CD8-positive, alpha-beta memory T cell (primary cell): Measurements from ENCODE around the gene NDUFA13. TPM values are rescaled to one million over a fixed set of nuclear protein-coding genes. Genes with fewer than 3 reads are reported as not detected.

Source experiments
- CTCF ChIA-PET: fragments of 350-600 bp; sonication (Branson Sonifier 250); formaldehyde crosslinking; loops from one replicate; lab custom pipeline; 2021; ENCODE audit warnings: antibody characterized with exemption; lab: Charles Lee
- POLR2A ChIA-PET: fragments of 350-600 bp; sonication (Branson Sonifier 250); formaldehyde crosslinking; loops from one replicate; lab custom pipeline; 2021; ENCODE audit warnings: antibody characterized with exemption; lab: Charles Lee
- DNase-seq, 5 donors: peaks; one replicate each; pipeline versions ENCODE4 v3.0.0 to v3.0.0-alpha.2; 2020 to 2022; ENCODE audit warnings: mixed read lengths in 1 of 5
- H3K27ac ChIP-seq: one replicate; pipeline ENCODE4 v1.7.0; 2013; ENCODE audit warnings: low read depth, mild to moderate bottlenecking, low read length, moderate library complexity
- H3K27me3 ChIP-seq: 2 replicates; pipeline ENCODE4 v1.7.0; 2013; ENCODE audit warnings: low read length, mild to moderate bottlenecking; ENCODE audit not compliant: insufficient read depth, poor library complexity, severe bottlenecking
- H3K36me3 ChIP-seq: 2 replicates; pipeline ENCODE4 v1.7.0; 2013; ENCODE audit warnings: mild to moderate bottlenecking, low read length, moderate library complexity; ENCODE audit not compliant: insufficient read depth
- H3K4me1 ChIP-seq: 2 replicates; pipeline ENCODE4 v1.7.0; 2013; ENCODE audit warnings: mild to moderate bottlenecking, low read length, moderate library complexity; ENCODE audit not compliant: insufficient read depth
- H3K4me3 ChIP-seq: 2 replicates; pipeline ENCODE4 v1.7.0; 2013; ENCODE audit warnings: mild to moderate bottlenecking, low read length
- H3K9me3 ChIP-seq: 2 replicates; pipeline ENCODE4 v1.7.0; 2013; ENCODE audit warnings: mild to moderate bottlenecking, low read length
- H3K27ac Mint-ChIP-seq, 8 donors: one replicate each; pipeline ENCODE4 v1.8.0; 2020 to 2021; ENCODE audit warnings: mixed read lengths in 8 of 8, mild to moderate bottlenecking in 6 of 8, inconsistent platforms in 3 of 8, moderate library complexity in 3 of 8
- H3K27me3 Mint-ChIP-seq, 2 donors: one replicate each; pipeline ENCODE4 v1.8.0; 2020 to 2021; ENCODE audit warnings: mixed read lengths in 2 of 2, mild to moderate bottlenecking in 1 of 2, moderate library complexity in 1 of 2
- H3K36me3 Mint-ChIP-seq, 3 donors: one replicate each; pipeline ENCODE4 v1.8.0; 2020 to 2021; ENCODE audit warnings: mixed read lengths in 3 of 3, inconsistent platforms in 1 of 3, mild to moderate bottlenecking in 1 of 3
- H3K4me1 Mint-ChIP-seq, 3 donors: one replicate each; pipeline ENCODE4 v1.8.0; 2020 to 2021; ENCODE audit warnings: mixed read lengths in 3 of 3, inconsistent platforms in 1 of 3, mild to moderate bottlenecking in 1 of 3
- H3K4me3 Mint-ChIP-seq, 7 donors: one replicate each; pipeline ENCODE4 v1.8.0; 2020 to 2021; ENCODE audit warnings: mixed read lengths in 7 of 7, mild to moderate bottlenecking in 6 of 7, moderate library complexity in 4 of 7, inconsistent platforms in 2 of 7
- H3K9me3 Mint-ChIP-seq, 5 donors: one replicate each; pipeline ENCODE4 v1.8.0; 2020 to 2022; ENCODE audit warnings: mixed read lengths in 5 of 5, mild to moderate bottlenecking in 3 of 5, moderate library complexity in 2 of 5, inconsistent platforms in 1 of 5
- polyA plus RNA-seq: library from polyadenylated mRNA; unstranded; fragments of 300-500 nt; fragmentation: Illumina TruSeq; gene quantifications from one replicate; pipeline ENCODE4 v1.2.3, GENCODE V29; 2021
- total RNA-seq, 2 experiments: library from RNA; stranded (reverse); gene quantifications; one replicate each; pipeline ENCODE4 v1.2.3, GENCODE V29; 2021

Gene NDUFA13
- total and polyA plus RNA-seq, 3 experiments from 2014 or later = 334 to 341 (median 337) TPM

GRCh38 chr19:19490214-19490968 is 25.6 kb upstream of the NDUFA13 start:
- H3K9me3 Mint-ChIP-seq = no peaks in the 10 kb centered on the region
- peaks cover 36 to 57% (median 37%) of the 10 kb centered on the region in 3 donors for H3K4me1 Mint-ChIP-seq
- Histone ChIP-seq H3K27me3 (no peaks in the 10 kb centered on the region), H3K36me3 (peaks cover 36% of the 10 kb centered on the region), H3K9me3 (no peaks in the 10 kb centered on the region), H3K4me1 (peaks cover 53% of the 10 kb centered on the region), H3K4me3 (no peak overlapping the region), H3K27ac (peak overlapping the region; percentile 89)
- H3K36me3 Mint-ChIP-seq = peaks cover 0 to 52% (median 3%) of the 10 kb centered on the region in 3 donors
- H3K4me3 Mint-ChIP-seq = peak overlapping the region in 6 of 7 donors; percentile 2 to 80 (median 76)
- POLR2A ChIA-PET = interaction anchor here (0.6 to 3.9 kb wide), 9 partner anchors 25 to 126 kb away, joined by 3 to 26 read pairs (median 7); partner anchors contain the start of genes GATAD2A, NDUFA13 and TSSK6
- peaks cover 0 to 3% of the 10 kb centered on the region in 2 donors for H3K27me3 Mint-ChIP-seq
- peak overlapping the region; percentile 96 to 100 (median 99) for H3K27ac Mint-ChIP-seq
- peak; percentile 72 to 86 (median 74) for DNase-seq
- CTCF ChIA-PET = interaction anchor here (0.7 to 7.3 kb wide), 33 partner anchors 9 to 306 kb away, joined by 3 to 166 read pairs (median 4); partner anchors contain the start of genes GATAD2A, NDUFA13 and TSSK6

- Histone ChIP-seq H3K27ac (no peak overlapping the region), H3K4me1 (peaks cover 42% of the 10 kb centered on the region), H3K9me3 (no peaks in the 10 kb centered on the region), H3K4me3 (no peak overlapping the region), H3K36me3 (peaks cover 43% of the 10 kb centered on the region), H3K27me3 (no peaks in the 10 kb centered on the region)
- Mint-ChIP-seq H3K9me3 (no peaks in the 10 kb centered on the region), H3K4me3 (no peak overlapping the region), H3K36me3 (peaks cover 0 to 55% (median 3%) of the 10 kb centered on the region in 3 donors), H3K27ac (peak overlapping the region in 3 of 8 donors; percentile 3 to 100 (median 24)), H3K4me1 (peaks cover 35 to 46% (median 36%) of the 10 kb centered on the region in 3 donors), H3K27me3 (peaks cover 0 to 5% of the 10 kb centered on the region in 2 donors)
- ChIA-PET CTCF (interaction anchor here (0.6 to 7.3 kb wide), 23 partner anchors 13 to 307 kb away, joined by 3 to 166 read pairs (median 6); partner anchors contain the start of genes GATAD2A, NDUFA13 and TSSK6), POLR2A (interaction anchor here (1.3 to 3.9 kb wide), 3 partner anchors 86 to 118 kb away, joined by 5 to 19 read pairs (median 7); partner anchors contain the start of gene GATAD2A)
- no peak for DNase-seq
These were observed 24.6 kb upstream of the NDUFA13 start for GRCh38 chr19:19491321-19492025.

GRCh38 chr19:19492026-19492610 is 23.9 kb upstream of the NDUFA13 start:
- Histone ChIP-seq H3K4me1 (peaks cover 36% of the 10 kb centered on the region), H3K9me3 (no peaks in the 10 kb centered on the region), H3K4me3 (no peak overlapping the region), H3K27me3 (no peaks in the 10 kb centered on the region), H3K27ac (no peak overlapping the region), H3K36me3 (peaks cover 50% of the 10 kb centered on the region)
- POLR2A ChIA-PET = interaction anchor here (0.6 kb wide), 2 partner anchors 9 to 16 kb away, joined by 3 to 4 read pairs; no protein-coding TSS in a partner anchor
- Mint-ChIP-seq H3K27ac (peak overlapping the region in 2 of 8 donors; percentile 10 to 66), H3K9me3 (no peaks in the 10 kb centered on the region), H3K27me3 (peaks cover 0 to 5% of the 10 kb centered on the region in 2 donors), H3K4me1 (peaks cover 35 to 40% (median 40%) of the 10 kb centered on the region in 3 donors), H3K4me3 (peak overlapping the region in 1 of 7 donors; percentile 6), H3K36me3 (peaks cover 0 to 59% (median 5%) of the 10 kb centered on the region in 3 donors)
- peak in 1 of 5 donors; percentile 44 for DNase-seq
- CTCF ChIA-PET = interaction anchor here (0.9 to 7.3 kb wide), 6 partner anchors 9 to 128 kb away, joined by 3 to 166 read pairs (median 4); partner anchors contain the start of gene GATAD2A

- H3K4me1 ChIP-seq = peaks cover 18% of the 10 kb centered on the region
- H3K27ac ChIP-seq = no peak overlapping the region
- DNase-seq = peak in 1 of 5 donors; percentile 43
- peaks cover 20 to 24% (median 22%) of the 10 kb centered on the region in 3 donors for H3K4me1 Mint-ChIP-seq
- no peaks in the 10 kb centered on the region for H3K9me3 Mint-ChIP-seq
- H3K27ac Mint-ChIP-seq = peak overlapping the region in 3 of 8 donors; percentile 6 to 50 (median 45)
- ChIA-PET POLR2A (no interaction called here), CTCF (interaction anchor here (7.3 kb wide), 1 partner anchor 130 kb away, joined by 166 read pairs; no protein-coding TSS in a partner anchor)
- peaks cover 68% of the 10 kb centered on the region for H3K36me3 ChIP-seq
- peaks cover 0 to 3% of the 10 kb centered on the region in 2 donors for H3K27me3 Mint-ChIP-seq
- no peak overlapping the region for H3K4me3 Mint-ChIP-seq
- H3K27me3 ChIP-seq = no peaks in the 10 kb centered on the region
- no peaks in the 10 kb centered on the region for H3K9me3 ChIP-seq
- peaks cover 0 to 78% (median 5%) of the 10 kb centered on the region in 3 donors for H3K36me3 Mint-ChIP-seq
- no peak overlapping the region for H3K4me3 ChIP-seq
These were observed 22.0 kb upstream of the NDUFA13 start for GRCh38 chr19:19493841-19494546.

- H3K36me3 ChIP-seq = peaks cover 81% of the 10 kb centered on the region
- H3K9me3 ChIP-seq = no peaks in the 10 kb centered on the region
- no peaks in the 10 kb centered on the region for H3K27me3 ChIP-seq
- no peaks in the 10 kb centered on the region for H3K9me3 Mint-ChIP-seq
- H3K36me3 Mint-ChIP-seq = peaks cover 0 to 93% (median 4%) of the 10 kb centered on the region in 3 donors
- peaks cover 5% of the 10 kb centered on the region in 3 donors for H3K4me1 Mint-ChIP-seq
- no peaks in the 10 kb centered on the region for H3K4me1 ChIP-seq
- peak in 1 of 5 donors; percentile 28 for DNase-seq
- no peak overlapping the region for H3K27ac ChIP-seq
- H3K27ac Mint-ChIP-seq = no peak overlapping the region
- H3K4me3 Mint-ChIP-seq = peak overlapping the region in 1 of 7 donors; percentile 30
- H3K27me3 Mint-ChIP-seq = peaks cover 0 to 2% of the 10 kb centered on the region in 2 donors
- CTCF ChIA-PET = interaction anchor here (0.5 to 1.2 kb wide), 3 partner anchors 130 to 170 kb away, joined by 3 to 4 read pairs (median 3); no protein-coding TSS in a partner anchor
- POLR2A ChIA-PET = no interaction called here
- no peak overlapping the region for H3K4me3 ChIP-seq
These were observed 20.1 kb upstream of the NDUFA13 start for GRCh38 chr19:19495614-19496603.

GRCh38 chr19:19498255-19498991 is 17.6 kb upstream of the NDUFA13 start:
- H3K4me3 Mint-ChIP-seq = no peak overlapping the region
- Histone ChIP-seq H3K9me3 (no peaks in the 10 kb centered on the region), H3K36me3 (peaks cover 85% of the 10 kb centered on the region), H3K4me1 (no peaks in the 10 kb centered on the region), H3K4me3 (no peak overlapping the region), H3K27ac (no peak overlapping the region), H3K27me3 (no peaks in the 10 kb centered on the region)
- H3K4me1 Mint-ChIP-seq = peaks cover 0 to 5% (median 4%) of the 10 kb centered on the region in 3 donors
- POLR2A ChIA-PET = no interaction called here
- peaks cover 0 to 95% (median 7%) of the 10 kb centered on the region in 3 donors for H3K36me3 Mint-ChIP-seq
- no peaks in the 10 kb centered on the region for H3K9me3 Mint-ChIP-seq
- peaks cover 0 to 5% of the 10 kb centered on the region in 2 donors for H3K27me3 Mint-ChIP-seq
- CTCF ChIA-PET = no interaction called here
- no peak overlapping the region for H3K27ac Mint-ChIP-seq
- DNase-seq = no peak
